ENCODE data around the gene CNTN5. TPM values are rescaled to one million over a fixed set of nuclear protein-coding genes. Genes with fewer than 3 reads are reported as not detected.
"Not testable (repeated sequence)": the region's sequence is repeated elsewhere in the genome, so short reads cannot be mapped to it uniquely, and the experiment has no call there.

The CNTN5 gene
- total RNA-seq, 1 donor from 2014 or later: not detected

DNA sequence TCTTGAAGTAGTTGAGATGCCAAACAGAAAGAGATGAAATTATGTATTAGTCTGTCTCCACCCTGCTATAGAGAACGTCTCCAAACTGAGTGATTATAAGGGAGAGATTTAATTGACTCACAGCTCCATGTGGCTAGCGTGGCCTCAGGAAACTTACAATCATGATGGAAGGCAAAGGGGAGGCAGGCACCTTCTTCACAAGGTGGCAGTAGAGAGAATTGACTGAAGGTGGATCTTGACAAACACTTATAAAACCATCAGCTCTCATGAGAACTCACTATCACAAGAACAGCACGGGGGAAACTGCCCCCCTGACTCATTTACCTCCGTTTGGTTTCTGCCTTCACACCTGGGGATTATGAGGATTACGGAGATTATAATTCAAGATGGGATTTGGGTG is 794.0 kb downstream of the CNTN5 start:
- Mint-ChIP-seq H3K9me3 (ENCODE audit: low read depth) (peaks cover 5% of the 10 kb centered on the region), H3K27me3 (ENCODE audit: low read depth) (peaks cover 5% of the 10 kb centered on the region), H3K27ac (ENCODE audit: unreplicated experiment) (no peak overlapping the region), H3K4me3 (ENCODE audit: unreplicated experiment) (no peak overlapping the region), H3K4me1 (ENCODE audit: low read depth) (no peaks in the 10 kb centered on the region), H3K36me3 (ENCODE audit: low read depth) (no peaks in the 10 kb centered on the region)
- no peak for DNase-seq (ENCODE audit: low spot score)
- TF ChIP-seq, protein P1, sequence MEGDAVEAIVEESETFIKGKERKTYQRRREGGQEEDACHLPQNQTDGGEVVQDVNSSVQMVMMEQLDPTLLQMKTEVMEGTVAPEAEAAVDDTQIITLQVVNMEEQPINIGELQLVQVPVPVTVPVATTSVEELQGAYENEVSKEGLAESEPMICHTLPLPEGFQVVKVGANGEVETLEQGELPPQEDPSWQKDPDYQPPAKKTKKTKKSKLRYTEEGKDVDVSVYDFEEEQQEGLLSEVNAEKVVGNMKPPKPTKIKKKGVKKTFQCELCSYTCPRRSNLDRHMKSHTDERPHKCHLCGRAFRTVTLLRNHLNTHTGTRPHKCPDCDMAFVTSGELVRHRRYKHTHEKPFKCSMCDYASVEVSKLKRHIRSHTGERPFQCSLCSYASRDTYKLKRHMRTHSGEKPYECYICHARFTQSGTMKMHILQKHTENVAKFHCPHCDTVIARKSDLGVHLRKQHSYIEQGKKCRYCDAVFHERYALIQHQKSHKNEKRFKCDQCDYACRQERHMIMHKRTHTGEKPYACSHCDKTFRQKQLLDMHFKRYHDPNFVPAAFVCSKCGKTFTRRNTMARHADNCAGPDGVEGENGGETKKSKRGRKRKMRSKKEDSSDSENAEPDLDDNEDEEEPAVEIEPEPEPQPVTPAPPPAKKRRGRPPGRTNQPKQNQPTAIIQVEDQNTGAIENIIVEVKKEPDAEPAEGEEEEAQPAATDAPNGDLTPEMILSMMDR (IDR thresholded peaks at IDR 0.05): no peak

DNA sequence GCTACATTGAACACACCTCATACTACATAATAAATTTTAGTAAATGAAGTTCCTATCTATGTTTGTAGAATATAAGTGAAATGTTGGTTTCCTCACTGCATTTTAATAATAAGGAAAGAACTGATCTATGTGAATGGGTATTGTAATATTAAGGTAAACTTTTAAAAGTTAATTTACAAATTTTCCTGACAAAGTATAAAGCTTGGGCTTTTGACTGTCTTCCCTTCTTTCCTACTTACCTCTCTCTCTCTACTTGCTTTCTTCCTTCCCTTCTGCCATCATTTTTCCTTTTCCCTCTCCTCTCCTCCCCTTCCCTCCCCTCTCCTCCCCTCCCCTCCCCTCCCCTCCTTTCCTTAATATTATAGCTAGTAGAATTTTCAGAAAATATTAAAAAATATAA is 798.2 kb downstream of the CNTN5 start:
- DNase-seq (ENCODE audit: low spot score): no peak
- H3K27ac Mint-ChIP-seq (ENCODE audit: unreplicated experiment): no peak overlapping the region
- no peaks in the 10 kb centered on the region for H3K36me3 Mint-ChIP-seq (ENCODE audit: low read depth)
- H3K9me3 Mint-ChIP-seq (ENCODE audit: low read depth): peaks cover 5% of the 10 kb centered on the region
- H3K4me1 Mint-ChIP-seq (ENCODE audit: low read depth): peaks cover 6% of the 10 kb centered on the region
- TF ChIP-seq, protein P1 (IDR thresholded peaks at IDR 0.05): no peak
- H3K4me3 Mint-ChIP-seq (ENCODE audit: unreplicated experiment): no peak overlapping the region
- H3K27me3 Mint-ChIP-seq (ENCODE audit: low read depth): no peaks in the 10 kb centered on the region

- peaks cover 2% of the 10 kb centered on the region for H3K27me3 Mint-ChIP-seq (ENCODE audit: low read depth)
- H3K27ac Mint-ChIP-seq (ENCODE audit: unreplicated experiment): no peak overlapping the region
- TF ChIP-seq, protein P1 (IDR thresholded peaks at IDR 0.05): no peak
- no peaks in the 10 kb centered on the region for H3K9me3 Mint-ChIP-seq (ENCODE audit: low read depth)
- H3K4me3 Mint-ChIP-seq (ENCODE audit: unreplicated experiment): no peak overlapping the region
- peaks cover 6% of the 10 kb centered on the region for H3K4me1 Mint-ChIP-seq (ENCODE audit: low read depth)
- no peaks in the 10 kb centered on the region for H3K36me3 Mint-ChIP-seq (ENCODE audit: low read depth)
- DNase-seq (ENCODE audit: low spot score): no peak
Observed at GRCh38 chr11:99822846-99823565, 802.3 kb downstream of the CNTN5 start.

- not testable (repeated sequence) for H3K27ac Mint-ChIP-seq (ENCODE audit: unreplicated experiment); H3K9me3 Mint-ChIP-seq (ENCODE audit: low read depth); H3K4me3 Mint-ChIP-seq (ENCODE audit: unreplicated experiment); DNase-seq (ENCODE audit: low spot score); H3K36me3 Mint-ChIP-seq (ENCODE audit: low read depth); H3K27me3 Mint-ChIP-seq (ENCODE audit: low read depth); H3K4me1 Mint-ChIP-seq (ENCODE audit: low read depth)
Observed at GRCh38 chr11:99836739-99837138, 816.0 kb downstream of the CNTN5 start.

DNA sequence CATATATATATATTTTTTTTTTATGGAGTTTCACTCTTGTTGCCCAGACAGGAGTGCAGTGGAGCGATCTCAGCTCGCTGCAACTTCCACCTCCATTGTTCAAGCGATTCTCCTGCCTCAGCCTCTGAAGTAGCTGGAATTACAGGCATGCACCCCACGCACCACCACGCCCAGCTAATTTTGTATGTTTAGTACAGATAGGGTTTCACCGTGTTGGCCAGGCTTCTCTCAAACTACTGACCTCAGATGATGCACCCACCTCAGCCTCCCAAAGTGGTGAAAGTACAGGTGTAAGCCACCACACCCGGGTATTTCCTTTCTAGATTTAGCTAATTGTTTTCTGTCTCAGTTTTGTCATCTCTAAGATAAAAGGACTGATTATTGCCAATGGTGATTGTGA is 821.1 kb downstream of the CNTN5 start:
- TF ChIP-seq, protein P1 (IDR thresholded peaks at IDR 0.05): no peak
- no peaks in the 10 kb centered on the region for H3K4me1 Mint-ChIP-seq (ENCODE audit: low read depth)
- H3K27me3 Mint-ChIP-seq (ENCODE audit: low read depth): peaks cover 3% of the 10 kb centered on the region
- DNase-seq (ENCODE audit: low spot score): peak; percentile 30
- H3K4me3 Mint-ChIP-seq (ENCODE audit: unreplicated experiment): no peak overlapping the region
- H3K9me3 Mint-ChIP-seq (ENCODE audit: low read depth): no peaks in the 10 kb centered on the region
- no peak overlapping the region for H3K27ac Mint-ChIP-seq (ENCODE audit: unreplicated experiment)
- no peaks in the 10 kb centered on the region for H3K36me3 Mint-ChIP-seq (ENCODE audit: low read depth)

GRCh38 chr11:99865951-99866350 is 845.2 kb downstream of the CNTN5 start:
- DNase-seq (ENCODE audit: low spot score): no peak
- peaks cover 1% of the 10 kb centered on the region for H3K27me3 Mint-ChIP-seq (ENCODE audit: low read depth)

More at GRCh38 chr11:99865951-99866350, 845.2 kb downstream of the CNTN5 start:
- no peaks in the 10 kb centered on the region for H3K9me3 Mint-ChIP-seq (ENCODE audit: low read depth)
- H3K4me3 Mint-ChIP-seq (ENCODE audit: unreplicated experiment): no peak overlapping the region
- no peaks in the 10 kb centered on the region for H3K36me3 Mint-ChIP-seq (ENCODE audit: low read depth)
- no peaks in the 10 kb centered on the region for H3K4me1 Mint-ChIP-seq (ENCODE audit: low read depth)
- H3K27ac Mint-ChIP-seq (ENCODE audit: unreplicated experiment): no peak overlapping the region
- TF ChIP-seq, protein P1 (IDR thresholded peaks at IDR 0.05): no peak

All from chondrocyte (in vitro differentiated cells).